Measurements from ENCODE around the gene TENM3.

Gene TENM3

GRCh38 chr4:182314537-182314936, 71.3 kb downstream of the TENM3 start:
- no peak overlapping the region for H3K4ac ChIP-seq (ENCODE audit: low read length)
- no CpG with 5 or more reads among the region's 2 CpGs for WGBS, 2 donors (ENCODE audit: extremely low coverage in 2 of 2, insufficient read length in 2 of 2, insufficient replicate concordance in 1 of 2)

GRCh38 chr4:182318256-182318655, 75.1 kb downstream of the TENM3 start:
- H2BK12ac ChIP-seq (ENCODE audit: low read length) = no peak overlapping the region
- no peak overlapping the region for H2AK5ac ChIP-seq (ENCODE audit: low read depth, low read length)
- H2BK5ac ChIP-seq (ENCODE audit: low read length) = no peak overlapping the region
- no peak overlapping the region for H4K91ac ChIP-seq (ENCODE audit: low read depth, low read length, poor library complexity)
- H3K4me3 ChIP-seq (ENCODE audit: low read length in 2 of 2) = no peak overlapping the region
- no peaks in the 10 kb centered on the region for H3K27me3 ChIP-seq (ENCODE audit: control insufficient read depth in 3 of 3, insufficient read depth in 3 of 3, low read depth in 1 of 3, low read length in 3 of 3)
- DNase-seq (ENCODE audit: low spot score) = no peak
- no peak overlapping the region for H3K4me2 ChIP-seq (ENCODE audit: insufficient read depth, low read length, poor library complexity, severe bottlenecking)
- H3K14ac ChIP-seq (ENCODE audit: low read length) = no peak overlapping the region
- no peaks in the 10 kb centered on the region for H3K36me3 ChIP-seq (replicated peaks in 1 of 2; ENCODE audit: control insufficient read depth in 2 of 2, insufficient read depth in 2 of 2, low read length in 2 of 2)
- H3K23ac ChIP-seq (ENCODE audit: low read depth, low read length, poor library complexity) = no peak overlapping the region
- H3K18ac ChIP-seq (ENCODE audit: low read length) = no peak overlapping the region
- no peak overlapping the region for H3K27ac ChIP-seq (replicated peaks; ENCODE audit: low read length)
- H2BK15ac ChIP-seq (ENCODE audit: low read length) = no peak overlapping the region
- no peak overlapping the region for H2AFZ ChIP-seq (ENCODE audit: low read length)
- H3K9me3 ChIP-seq (replicated peaks in 1 of 2; ENCODE audit: control insufficient read depth in 2 of 2, insufficient read depth in 1 of 2, low read depth in 1 of 2, low read length in 2 of 2) = peaks cover 5 to 18% of the 10 kb centered on the region in 2 donors
- WGBS, 2 donors (ENCODE audit: extremely low coverage in 2 of 2, insufficient read length in 2 of 2, insufficient replicate concordance in 1 of 2) = no CpG with 5 or more reads among the region's 1 CpG
- no peaks in the 10 kb centered on the region for H3K79me1 ChIP-seq (ENCODE audit: low read depth, low read length)
- no peak overlapping the region for H3K9ac ChIP-seq (ENCODE audit: low read depth, low read length, poor library complexity)
- peaks cover 2% of the 10 kb centered on the region in 2 donors for H3K4me1 ChIP-seq (ENCODE audit: control insufficient read depth in 2 of 2, insufficient read depth in 1 of 2, low read depth in 1 of 2, low read length in 2 of 2)
- H2BK120ac ChIP-seq (ENCODE audit: low read depth, low read length) = no peak overlapping the region
- no peak overlapping the region for H3K4ac ChIP-seq (ENCODE audit: low read length)
- H4K8ac ChIP-seq (ENCODE audit: low read depth, low read length) = no peak overlapping the region

More at GRCh38 chr4:182314537-182314936, 71.3 kb downstream of the TENM3 start:
- no peak overlapping the region for H2BK12ac ChIP-seq (ENCODE audit: low read length)
- no peak for DNase-seq (ENCODE audit: low spot score)
- no peak overlapping the region for H4K91ac ChIP-seq (ENCODE audit: low read depth, low read length, poor library complexity)
- H2AFZ ChIP-seq (ENCODE audit: low read length) = no peak overlapping the region
- H3K4me2 ChIP-seq (ENCODE audit: insufficient read depth, low read length, poor library complexity, severe bottlenecking) = no peak overlapping the region
- H3K14ac ChIP-seq (ENCODE audit: low read length) = no peak overlapping the region
- H3K18ac ChIP-seq (ENCODE audit: low read length) = no peak overlapping the region
- no peak overlapping the region for H4K8ac ChIP-seq (ENCODE audit: low read depth, low read length)
- H3K9me3 ChIP-seq (replicated peaks in 1 of 2; ENCODE audit: control insufficient read depth in 2 of 2, insufficient read depth in 1 of 2, low read depth in 1 of 2, low read length in 2 of 2) = peaks cover 5 to 18% of the 10 kb centered on the region in 2 donors
- no peak overlapping the region for H3K9ac ChIP-seq (ENCODE audit: low read depth, low read length, poor library complexity)
- no peaks in the 10 kb centered on the region for H3K27me3 ChIP-seq (ENCODE audit: control insufficient read depth in 3 of 3, insufficient read depth in 3 of 3, low read depth in 1 of 3, low read length in 3 of 3)
- no peak overlapping the region for H3K23ac ChIP-seq (ENCODE audit: low read depth, low read length, poor library complexity)
- no peak overlapping the region for H3K27ac ChIP-seq (replicated peaks; ENCODE audit: low read length)
- no peaks in the 10 kb centered on the region for H3K36me3 ChIP-seq (replicated peaks in 1 of 2; ENCODE audit: control insufficient read depth in 2 of 2, insufficient read depth in 2 of 2, low read length in 2 of 2)
- no peaks in the 10 kb centered on the region for H3K79me1 ChIP-seq (ENCODE audit: low read depth, low read length)
- no peak overlapping the region for H2BK15ac ChIP-seq (ENCODE audit: low read length)
- no peak overlapping the region for H3K4me3 ChIP-seq (ENCODE audit: low read length in 2 of 2)
- H2AK5ac ChIP-seq (ENCODE audit: low read depth, low read length) = no peak overlapping the region
- H2BK120ac ChIP-seq (ENCODE audit: low read depth, low read length) = no peak overlapping the region
- no peak overlapping the region for H2BK5ac ChIP-seq (ENCODE audit: low read length)
- no peaks in the 10 kb centered on the region for H3K4me1 ChIP-seq (ENCODE audit: control insufficient read depth in 2 of 2, insufficient read depth in 1 of 2, low read depth in 1 of 2, low read length in 2 of 2)

GRCh38 chr4:182320092-182320491, 76.9 kb downstream of the TENM3 start:
- Histone ChIP-seq H3K9ac (ENCODE audit: low read depth, low read length, poor library complexity) (no peak overlapping the region), H3K18ac (ENCODE audit: low read length) (no peak overlapping the region)
- no CpG with 5 or more reads among the region's 6 CpGs for WGBS, 2 donors (ENCODE audit: extremely low coverage in 2 of 2, insufficient read length in 2 of 2, insufficient replicate concordance in 1 of 2)

GRCh38 chr4:182320580-182320979, 77.4 kb downstream of the TENM3 start:
- Histone ChIP-seq H3K4me1 (ENCODE audit: control insufficient read depth in 2 of 2, insufficient read depth in 1 of 2, low read depth in 1 of 2, low read length in 2 of 2) (peaks cover 2 to 7% of the 10 kb centered on the region in 2 donors), H2BK12ac (ENCODE audit: low read length) (no peak overlapping the region), H2AK5ac (ENCODE audit: low read depth, low read length) (no peak overlapping the region), H3K27ac (replicated peaks; ENCODE audit: low read length) (no peak overlapping the region), H2BK120ac (ENCODE audit: low read depth, low read length) (no peak overlapping the region), H3K9me3 (replicated peaks in 1 of 2; ENCODE audit: control insufficient read depth in 2 of 2, insufficient read depth in 1 of 2, low read depth in 1 of 2, low read length in 2 of 2) (peaks cover 0 to 11% of the 10 kb centered on the region in 2 donors), H3K4me2 (ENCODE audit: insufficient read depth, low read length, poor library complexity, severe bottlenecking) (no peak overlapping the region), H2AFZ (ENCODE audit: low read length) (no peak overlapping the region), H3K36me3 (replicated peaks in 1 of 2; ENCODE audit: control insufficient read depth in 2 of 2, insufficient read depth in 2 of 2, low read length in 2 of 2) (peaks cover 2 to 20% of the 10 kb centered on the region in 2 donors), H2BK5ac (ENCODE audit: low read length) (no peak overlapping the region), H3K4me3 (ENCODE audit: low read length in 2 of 2) (no peak overlapping the region), H3K27me3 (ENCODE audit: control insufficient read depth in 3 of 3, insufficient read depth in 3 of 3, low read depth in 1 of 3, low read length in 3 of 3) (no peaks in the 10 kb centered on the region), H4K8ac (ENCODE audit: low read depth, low read length) (no peak overlapping the region), H3K9ac (ENCODE audit: low read depth, low read length, poor library complexity) (no peak overlapping the region), H3K79me1 (ENCODE audit: low read depth, low read length) (no peaks in the 10 kb centered on the region), H3K14ac (ENCODE audit: low read length) (no peak overlapping the region), H3K23ac (ENCODE audit: low read depth, low read length, poor library complexity) (no peak overlapping the region), H3K4ac (ENCODE audit: low read length) (no peak overlapping the region), H2BK15ac (ENCODE audit: low read length) (no peak overlapping the region), H3K18ac (ENCODE audit: low read length) (no peak overlapping the region), H4K91ac (ENCODE audit: low read depth, low read length, poor library complexity) (no peak overlapping the region)
- DNase-seq (ENCODE audit: low spot score) = no peak
- WGBS, 2 donors (ENCODE audit: extremely low coverage in 2 of 2, insufficient read length in 2 of 2, insufficient replicate concordance in 1 of 2) = no CpG with 5 or more reads among the region's 3 CpGs

More at GRCh38 chr4:182320092-182320491, 76.9 kb downstream of the TENM3 start:
- Histone ChIP-seq H3K23ac (ENCODE audit: low read depth, low read length, poor library complexity) (no peak overlapping the region), H3K14ac (ENCODE audit: low read length) (no peak overlapping the region), H2BK5ac (ENCODE audit: low read length) (no peak overlapping the region), H2AK5ac (ENCODE audit: low read depth, low read length) (no peak overlapping the region), H2AFZ (ENCODE audit: low read length) (no peak overlapping the region), H4K91ac (ENCODE audit: low read depth, low read length, poor library complexity) (no peak overlapping the region), H2BK12ac (ENCODE audit: low read length) (no peak overlapping the region), H2BK15ac (ENCODE audit: low read length) (no peak overlapping the region), H3K79me1 (ENCODE audit: low read depth, low read length) (no peaks in the 10 kb centered on the region), H3K4ac (ENCODE audit: low read length) (no peak overlapping the region), H3K27ac (replicated peaks; ENCODE audit: low read length) (peak overlapping the region; percentile 28), H3K27me3 (ENCODE audit: control insufficient read depth in 3 of 3, insufficient read depth in 3 of 3, low read depth in 1 of 3, low read length in 3 of 3) (no peaks in the 10 kb centered on the region), H3K4me3 (ENCODE audit: low read length in 2 of 2) (no peak overlapping the region), H3K36me3 (replicated peaks in 1 of 2; ENCODE audit: control insufficient read depth in 2 of 2, insufficient read depth in 2 of 2, low read length in 2 of 2) (peaks cover 2 to 15% of the 10 kb centered on the region in 2 donors), H3K9me3 (replicated peaks in 1 of 2; ENCODE audit: control insufficient read depth in 2 of 2, insufficient read depth in 1 of 2, low read depth in 1 of 2, low read length in 2 of 2) (peaks cover 0 to 13% of the 10 kb centered on the region in 2 donors), H2BK120ac (ENCODE audit: low read depth, low read length) (no peak overlapping the region), H3K4me1 (ENCODE audit: control insufficient read depth in 2 of 2, insufficient read depth in 1 of 2, low read depth in 1 of 2, low read length in 2 of 2) (peaks cover 2 to 7% of the 10 kb centered on the region in 2 donors), H4K8ac (ENCODE audit: low read depth, low read length) (no peak overlapping the region), H3K4me2 (ENCODE audit: insufficient read depth, low read length, poor library complexity, severe bottlenecking) (no peak overlapping the region)
- DNase-seq (ENCODE audit: low spot score) = no peak

Measured in neuronal stem cell (in vitro differentiated cells).